HG03108 (cell line): ENCODE results near the gene MYO18B.

Experiments used
- ATAC-seq: cut with Tn5 transposase; IDR thresholded peaks from one replicate; pipeline ENCODE4 v1.9.1; 2021; ENCODE audit warnings: moderate library complexity; ENCODE audit not compliant: unreplicated experiment

MYO18B gene

DNA sequence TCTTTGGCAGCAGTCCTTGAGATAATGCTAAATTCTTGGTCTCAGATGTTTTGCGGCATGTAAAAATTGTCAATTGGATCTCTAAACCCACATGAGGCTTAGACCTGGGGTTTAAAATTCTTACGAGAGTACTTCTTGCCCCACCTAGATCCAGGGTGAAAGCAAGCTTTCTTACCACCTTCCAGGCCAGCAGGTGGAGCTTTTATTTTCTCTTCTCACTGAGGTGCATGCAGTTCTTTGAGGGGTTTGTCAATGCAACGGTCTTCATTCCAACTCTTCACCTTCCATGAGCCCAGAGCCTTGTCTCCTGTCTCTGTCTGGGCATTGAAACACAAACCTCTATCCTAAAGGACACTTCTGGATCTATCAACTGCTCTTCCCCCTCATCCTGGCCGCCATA is 154.1 kb downstream of the MYO18B start:
- ATAC-seq: no peak

- no peak for ATAC-seq
Measured at GRCh38 chr22:25896592-25896991, 154.6 kb downstream of the MYO18B start.

- no peak for ATAC-seq
Measured at GRCh38 chr22:25898707-25899365, 156.8 kb downstream of the MYO18B start.

DNA sequence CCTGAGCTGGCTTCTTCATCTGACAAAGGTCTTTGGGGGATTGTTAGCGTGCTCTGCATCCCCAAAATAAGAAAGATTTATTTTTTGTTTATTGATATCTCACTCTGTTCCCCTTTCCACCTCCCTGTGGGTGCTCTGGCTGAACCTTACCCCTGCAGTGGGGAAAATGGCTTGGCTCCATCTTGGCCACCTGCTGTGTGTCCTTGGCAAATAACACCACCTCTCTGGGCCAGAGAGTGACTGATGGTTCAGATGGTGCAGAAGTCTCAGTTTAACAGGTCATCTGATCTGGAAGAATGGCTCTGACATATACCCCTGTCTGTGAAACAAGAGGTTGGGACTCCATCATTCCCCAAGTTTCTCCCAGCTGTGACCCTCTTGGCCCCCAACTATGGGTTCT is 157.6 kb downstream of the MYO18B start:
- no peak for ATAC-seq

DNA sequence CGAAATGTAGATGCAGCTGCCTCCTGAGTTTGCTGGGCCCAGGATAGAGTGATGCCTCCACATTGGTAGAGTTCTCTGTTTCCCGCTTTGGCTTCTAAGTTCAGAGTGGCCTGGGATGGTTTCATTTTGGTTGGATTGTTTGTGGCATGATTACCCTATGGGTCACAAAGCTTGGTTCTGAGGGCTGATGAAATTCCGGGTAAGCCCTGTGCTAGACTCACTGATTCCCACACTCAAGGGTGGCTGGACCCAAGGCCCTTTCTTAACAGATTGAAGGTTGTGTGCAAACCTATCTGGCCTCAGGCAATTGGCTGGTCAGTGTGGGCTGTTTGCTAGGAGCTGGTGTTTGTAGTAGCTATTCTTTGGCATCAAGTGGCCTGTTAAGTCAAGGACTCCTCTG is 158.4 kb downstream of the MYO18B start:
- ATAC-seq: no peak

GRCh38 chr22:25900880-25901279 is 158.9 kb downstream of the MYO18B start:
- no peak for ATAC-seq

- no peak for ATAC-seq
Measured at GRCh38 chr22:25902402-25902801, 160.4 kb downstream of the MYO18B start.

DNA sequence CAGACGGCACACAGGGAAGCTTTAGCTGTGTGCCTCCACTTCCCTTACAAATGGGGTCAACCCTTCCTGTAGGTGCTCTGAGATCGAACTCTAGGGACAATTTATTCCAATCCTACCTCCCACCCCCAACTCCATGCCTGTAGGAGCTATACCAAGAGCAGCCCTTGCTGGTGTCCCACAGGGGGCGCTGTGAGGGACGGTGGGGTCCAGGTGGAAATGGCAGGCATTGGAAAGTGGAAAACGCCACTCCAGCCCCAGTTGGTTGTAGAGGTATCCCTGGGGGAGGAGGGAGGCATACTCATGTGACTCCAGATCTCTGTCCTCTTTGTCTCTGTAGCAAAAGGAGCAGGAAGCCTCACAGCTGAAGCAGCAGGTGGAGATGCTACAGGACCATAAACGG is 161.3 kb downstream of the MYO18B start:
- no peak for ATAC-seq

GRCh38 chr22:25908212-25908611 is 166.2 kb downstream of the MYO18B start:
- no peak for ATAC-seq

GRCh38 chr22:25908755-25909154 is 166.8 kb downstream of the MYO18B start:
- ATAC-seq: no peak

GRCh38 chr22:25909614-25910387 is 167.8 kb downstream of the MYO18B start:
- ATAC-seq: no peak

GRCh38 chr22:25911243-25911972 is 169.4 kb downstream of the MYO18B start:
- no peak for ATAC-seq

- no peak for ATAC-seq
Measured at GRCh38 chr22:25919452-25919851, 177.5 kb downstream of the MYO18B start.

DNA sequence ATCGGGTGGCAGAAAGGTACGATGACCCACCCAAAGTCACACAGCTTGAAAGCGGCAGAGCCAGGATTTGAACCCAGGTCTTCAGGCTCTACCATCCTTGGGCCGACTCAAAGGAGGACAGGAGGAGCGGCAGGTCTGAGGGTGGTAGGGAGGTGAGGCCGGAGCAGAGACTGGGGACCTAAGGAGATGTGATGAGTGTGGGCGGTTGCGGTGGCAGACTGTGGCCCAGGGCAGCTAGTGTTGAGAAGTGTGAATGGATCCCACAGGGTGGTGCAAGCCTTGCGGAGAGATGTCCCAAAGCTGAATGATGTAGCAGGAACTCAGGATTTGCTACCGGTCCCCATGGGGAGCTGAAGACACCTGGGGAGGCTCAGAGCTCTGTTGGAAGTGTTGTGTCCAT is 180.2 kb downstream of the MYO18B start:
- no peak for ATAC-seq

GRCh38 chr22:25923914-25924313 is 181.9 kb downstream of the MYO18B start:
- ATAC-seq: no peak

DNA sequence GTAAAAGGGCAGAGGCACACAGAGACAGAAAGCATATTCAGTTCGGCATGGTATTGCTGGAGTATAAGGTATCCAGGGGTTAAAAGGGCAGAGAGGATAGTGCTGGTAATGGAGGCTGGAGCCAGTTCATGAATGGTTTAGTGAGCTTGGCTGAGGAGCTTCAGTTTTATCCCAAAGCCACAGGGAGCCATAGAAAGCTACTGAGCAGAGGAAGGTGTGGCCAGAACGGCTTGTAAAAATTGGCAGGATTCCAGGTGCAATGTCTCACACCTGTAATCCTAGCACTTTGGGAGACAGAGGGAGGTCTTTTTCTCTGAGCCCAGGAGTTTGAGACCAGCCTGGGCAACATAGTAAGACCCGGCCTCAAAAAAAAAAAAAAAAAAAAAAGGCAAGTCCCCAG is 186.1 kb downstream of the MYO18B start:
- ATAC-seq: no peak

DNA sequence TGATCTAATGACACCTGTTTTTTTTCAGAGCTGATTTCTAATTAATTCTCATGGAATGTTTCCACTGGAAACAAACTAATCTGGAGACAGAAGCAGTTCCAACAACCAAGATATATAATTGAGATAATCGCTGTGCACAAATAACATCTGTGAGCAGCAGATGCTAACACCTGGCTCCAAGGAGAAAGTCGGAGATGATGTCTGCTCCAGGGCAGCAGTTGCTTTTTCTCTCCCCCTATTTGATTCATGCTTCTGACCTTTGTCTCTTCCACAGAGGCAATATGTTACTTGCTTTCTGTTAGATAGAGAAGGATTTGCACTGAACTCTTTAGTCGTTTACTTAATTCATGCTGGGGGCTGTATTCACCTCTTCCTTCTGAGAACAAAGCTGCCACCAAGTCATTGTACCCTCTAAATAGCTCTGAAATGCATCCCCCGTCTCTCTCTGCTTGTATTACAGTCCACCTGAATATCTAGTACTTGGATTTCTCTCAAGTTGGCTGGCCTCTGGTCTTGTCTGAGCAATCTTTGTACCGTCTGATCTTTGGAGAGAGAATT is 187.4 kb downstream of the MYO18B start:
- ATAC-seq: no peak

DNA sequence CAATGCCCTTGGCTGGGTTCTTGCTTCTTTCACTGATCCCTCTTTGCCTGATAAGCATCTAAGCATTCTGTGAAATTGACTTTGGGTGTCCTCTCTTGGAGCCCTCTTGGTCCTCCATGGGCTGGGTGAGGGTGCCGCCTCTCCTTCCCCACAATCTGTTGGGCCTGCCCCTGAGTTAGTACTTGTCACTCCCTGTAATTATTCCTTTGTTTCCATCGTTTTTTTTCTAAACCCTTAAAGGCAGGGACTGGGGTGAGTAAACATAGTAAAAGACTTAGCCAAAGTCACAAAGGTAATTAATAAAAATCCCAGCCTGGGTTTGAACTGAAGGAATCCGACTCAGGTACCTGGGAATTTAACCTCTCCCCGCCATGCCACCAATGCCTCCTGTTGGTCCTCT is 188.1 kb downstream of the MYO18B start:
- no peak for ATAC-seq

DNA sequence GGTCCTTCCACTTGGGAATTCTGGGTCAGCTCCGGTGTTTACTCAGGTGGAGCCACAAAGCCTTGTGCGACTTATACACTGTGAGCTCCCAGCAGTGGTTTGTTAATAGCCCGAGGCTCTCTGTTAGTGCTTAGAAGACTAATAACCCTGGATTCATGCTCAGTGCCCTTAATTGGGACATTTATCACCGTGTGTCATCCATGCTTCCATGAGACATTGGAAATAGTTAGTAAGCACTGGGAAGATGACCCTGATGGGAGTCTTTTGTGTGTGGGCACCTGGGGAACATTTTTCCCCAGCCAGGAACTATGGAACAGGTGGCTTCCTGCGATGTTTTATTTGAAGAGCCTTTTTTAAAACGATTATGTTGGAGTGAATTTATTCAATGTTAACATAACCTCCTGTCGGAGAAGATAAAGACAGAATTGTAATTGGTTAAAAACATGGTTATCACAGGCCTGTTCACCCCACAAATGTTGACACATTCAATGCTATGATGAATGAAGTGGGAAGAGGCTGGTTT is 188.9 kb downstream of the MYO18B start:
- no peak for ATAC-seq

DNA sequence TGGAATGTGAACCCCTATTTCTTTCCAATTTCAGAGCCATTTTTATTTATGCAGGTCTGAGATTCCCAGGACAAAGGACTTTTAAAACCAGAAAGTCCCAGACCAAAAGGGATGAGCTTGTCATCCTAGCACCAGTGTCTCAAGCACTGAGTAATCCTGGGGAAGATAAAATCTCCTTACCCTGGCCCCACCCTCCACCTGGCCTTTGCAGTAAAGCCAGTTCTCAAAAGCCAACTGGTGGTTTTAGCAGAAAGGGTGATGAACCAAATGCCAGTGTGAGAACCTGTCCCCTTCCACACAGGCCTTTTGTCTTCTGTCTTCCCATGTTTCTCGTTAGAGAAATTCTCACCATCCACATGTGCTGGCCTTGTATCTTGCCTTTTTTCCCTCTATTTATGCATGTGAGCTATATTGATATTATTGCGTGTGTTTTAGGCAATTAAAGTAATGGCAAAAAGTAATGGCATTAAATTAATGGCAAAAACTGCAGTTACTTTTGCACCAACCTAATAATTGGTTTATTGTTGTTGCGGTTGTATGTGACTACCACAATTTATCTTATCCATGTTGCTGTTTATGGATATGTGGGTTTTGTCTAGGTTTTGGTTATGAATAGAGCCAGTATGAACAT is 191.3 kb downstream of the MYO18B start:
- no peak for ATAC-seq
